Transverse colon (tissue), 4 donors: Measurements from ENCODE around the gene RCAN3.

ENCODE experiments used
- EP300 ChIP-seq: sonication (generic); formaldehyde crosslinking; IDR thresholded peaks from one replicate; pipeline ENCODE4 v1.6.1; 2017; ENCODE audit warnings: antibody characterized with exemption, low read depth
- POLR2A ChIP-seq: fragments of 450-650 bp; IDR thresholded peaks from one replicate; pipeline ENCODE4 v1.6.1; 2016; ENCODE audit warnings: antibody characterized with exemption, mild to moderate bottlenecking, moderate library complexity
- POLR2AphosphoS5 ChIP-seq, 3 donors: sonication (generic); formaldehyde crosslinking; IDR thresholded peaks; one replicate each; pipeline ENCODE4 v1.6.1; 2016; ENCODE audit warnings: antibody characterized with exemption in 3 of 3
- TF ChIP-seq, protein P1 (sequence below), 5 experiments: fragments of 200-600 bp in 3 of 5; fragments of 450-650 bp in 2 of 5; sonication (generic) in 3 of 5; IDR thresholded peaks; 1 replicate in 2 of 5; 2 replicates in 3 of 5; pipeline ENCODE4 v1.5.1; 2016 to 2017; ENCODE audit warnings: antibody characterized with exemption in 5 of 5, inconsistent platforms in 3 of 5, mild to moderate bottlenecking in 2 of 5, moderate library complexity in 1 of 5

DNA sequence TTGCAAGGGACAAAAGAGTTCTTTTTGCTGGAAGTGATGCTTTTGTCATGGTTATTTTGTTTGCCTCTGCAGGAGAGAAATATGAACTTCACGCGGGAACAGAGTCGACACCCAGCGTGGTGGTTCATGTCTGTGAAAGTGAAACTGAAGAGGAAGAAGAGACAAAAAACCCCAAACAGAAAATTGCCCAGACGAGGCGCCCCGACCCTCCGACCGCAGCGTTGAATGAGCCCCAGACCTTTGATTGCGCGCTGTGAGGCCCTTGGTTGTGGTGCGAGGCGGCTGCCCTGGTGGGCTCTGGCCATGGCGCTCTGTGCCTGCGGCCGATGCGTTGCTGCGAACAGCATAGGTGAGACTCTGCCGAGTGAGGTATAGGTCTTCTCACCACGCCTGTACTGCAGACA lies 32.4 kb downstream of the RCAN3 start:
- TF ChIP-seq, protein P1, sequence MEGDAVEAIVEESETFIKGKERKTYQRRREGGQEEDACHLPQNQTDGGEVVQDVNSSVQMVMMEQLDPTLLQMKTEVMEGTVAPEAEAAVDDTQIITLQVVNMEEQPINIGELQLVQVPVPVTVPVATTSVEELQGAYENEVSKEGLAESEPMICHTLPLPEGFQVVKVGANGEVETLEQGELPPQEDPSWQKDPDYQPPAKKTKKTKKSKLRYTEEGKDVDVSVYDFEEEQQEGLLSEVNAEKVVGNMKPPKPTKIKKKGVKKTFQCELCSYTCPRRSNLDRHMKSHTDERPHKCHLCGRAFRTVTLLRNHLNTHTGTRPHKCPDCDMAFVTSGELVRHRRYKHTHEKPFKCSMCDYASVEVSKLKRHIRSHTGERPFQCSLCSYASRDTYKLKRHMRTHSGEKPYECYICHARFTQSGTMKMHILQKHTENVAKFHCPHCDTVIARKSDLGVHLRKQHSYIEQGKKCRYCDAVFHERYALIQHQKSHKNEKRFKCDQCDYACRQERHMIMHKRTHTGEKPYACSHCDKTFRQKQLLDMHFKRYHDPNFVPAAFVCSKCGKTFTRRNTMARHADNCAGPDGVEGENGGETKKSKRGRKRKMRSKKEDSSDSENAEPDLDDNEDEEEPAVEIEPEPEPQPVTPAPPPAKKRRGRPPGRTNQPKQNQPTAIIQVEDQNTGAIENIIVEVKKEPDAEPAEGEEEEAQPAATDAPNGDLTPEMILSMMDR (IDR thresholded peaks at IDR 0.05), result peak in 1 of 5 experiments; percentile 10
- TF ChIP-seq POLR2A, result no peak
- no peak for TF ChIP-seq POLR2AphosphoS5 (IDR thresholded peaks at IDR 0.05)
- no peak for TF ChIP-seq EP300
